ENCODE results near the gene LCN10.
"Not testable (repeated sequence)": the region's sequence is repeated elsewhere in the genome, so short reads cannot be mapped to it uniquely, and the experiment has no call there.

The LCN10 gene

DNA sequence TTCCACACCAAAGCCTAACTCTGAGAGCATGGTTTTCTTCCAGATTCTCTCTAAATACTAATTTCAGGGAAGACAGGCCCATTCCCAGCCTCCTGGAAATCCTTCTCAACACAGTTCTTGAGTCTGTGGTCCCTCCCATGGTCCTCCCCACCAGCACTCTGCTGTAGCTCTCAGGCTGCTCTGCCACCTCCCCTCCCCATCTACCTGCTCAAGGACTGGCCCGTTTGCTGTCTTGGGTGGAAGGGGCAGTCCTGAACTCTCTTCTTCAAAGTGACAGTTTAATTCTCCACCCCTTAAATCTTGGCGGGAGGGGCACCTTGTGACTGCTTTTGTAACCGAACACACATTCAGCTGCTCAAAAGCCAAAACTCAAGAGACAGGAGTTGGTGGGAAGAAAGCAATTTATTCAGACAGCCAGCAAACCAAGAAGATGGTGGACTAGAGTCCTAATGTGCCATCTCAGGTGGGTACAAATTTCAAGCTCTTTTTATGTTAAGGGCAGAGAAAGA, 29.2 kb upstream of the LCN10 start:
- no peak for DNase-seq

DNA sequence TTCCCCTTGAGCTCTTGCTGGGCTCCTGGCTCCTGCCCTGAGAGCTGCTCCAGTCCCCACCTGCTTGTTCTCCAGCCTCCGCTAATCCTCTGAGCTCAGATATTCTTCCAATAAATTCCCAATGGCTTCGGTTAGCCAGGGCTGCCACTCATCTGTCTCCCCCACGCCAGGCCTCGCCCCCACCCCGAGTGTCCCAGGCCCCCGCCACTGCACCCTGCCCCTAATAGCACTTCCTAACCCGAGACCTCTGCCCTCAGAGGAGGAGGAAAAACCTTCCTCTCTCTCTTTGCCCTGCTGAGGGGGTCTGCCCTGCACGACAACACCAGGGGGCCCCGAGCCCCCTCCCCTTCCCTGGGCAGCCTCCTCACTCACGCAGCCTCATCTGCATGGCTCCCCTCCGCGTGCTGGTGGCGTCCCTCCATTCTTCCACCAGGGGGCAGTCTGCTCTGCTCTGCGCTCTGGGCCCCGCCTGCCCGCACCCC, 27.0 kb upstream of the LCN10 start:
- DNase-seq = no peak

DNA sequence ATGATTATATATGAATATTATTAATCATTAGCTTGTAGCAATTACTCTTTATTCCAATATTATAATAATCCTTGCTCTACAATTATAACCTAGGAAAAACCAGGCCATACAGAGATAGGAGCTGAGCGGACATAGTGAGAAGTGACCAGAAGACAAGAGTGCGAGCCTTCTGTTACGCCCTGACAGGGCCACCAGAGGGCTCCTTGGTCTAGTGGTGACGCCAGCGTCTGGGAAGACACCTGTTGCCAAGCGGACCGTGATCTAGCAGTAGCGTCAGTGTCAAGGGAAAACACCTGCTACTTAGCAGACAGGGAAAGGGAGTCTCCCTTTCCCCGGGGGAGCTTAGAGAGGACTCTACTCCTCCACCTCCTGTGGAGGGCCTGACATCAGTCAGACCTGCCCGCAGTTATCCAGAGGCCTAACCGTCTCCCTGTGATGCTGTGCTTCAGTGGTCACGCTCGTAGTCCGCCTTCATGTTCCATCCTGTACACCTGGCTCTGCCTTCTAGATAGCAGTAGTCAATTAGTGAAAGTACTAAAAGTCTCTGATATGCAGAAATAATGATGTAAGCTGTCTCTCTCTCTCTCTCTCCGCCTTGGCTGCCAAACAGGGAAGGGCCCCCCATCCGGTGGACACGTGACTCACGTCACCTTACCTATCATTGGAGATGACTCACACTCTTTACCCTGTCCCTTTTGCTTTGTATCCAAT, 23.8 kb upstream of the LCN10 start:
- DNase-seq = peak; percentile 25

DNA sequence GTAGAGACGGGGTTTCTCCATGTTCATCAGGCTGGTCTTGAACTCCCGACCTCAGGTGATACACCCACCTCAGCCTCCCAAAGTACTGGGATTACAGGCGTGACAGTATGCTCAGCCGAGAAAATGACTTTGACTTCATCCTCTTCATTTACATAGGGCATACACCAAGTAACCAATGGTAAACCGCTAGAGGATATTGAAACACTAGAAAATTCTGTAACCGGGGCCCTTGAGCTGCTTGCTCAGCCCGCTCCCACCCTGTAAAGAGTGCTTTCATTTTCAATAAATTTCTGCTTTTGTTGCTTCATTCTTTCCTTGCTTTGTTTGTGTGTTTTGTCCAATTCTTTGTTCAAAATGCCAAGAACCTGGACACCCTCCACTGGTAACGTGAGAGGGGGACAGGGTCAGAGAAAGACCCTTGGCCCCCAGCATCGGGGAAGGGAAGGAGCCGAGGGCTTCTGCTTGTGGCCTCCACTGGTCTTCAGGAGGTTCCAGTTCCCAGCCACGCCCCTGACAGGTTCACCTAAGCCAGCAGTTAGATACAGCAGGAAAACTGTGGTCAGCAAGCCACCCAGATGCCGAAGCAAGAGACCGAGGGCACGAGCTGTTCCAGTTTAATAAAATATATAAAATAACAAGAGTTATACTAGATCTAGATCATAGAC, 23.1 kb upstream of the LCN10 start:
- DNase-seq = not testable (repeated sequence)

DNA sequence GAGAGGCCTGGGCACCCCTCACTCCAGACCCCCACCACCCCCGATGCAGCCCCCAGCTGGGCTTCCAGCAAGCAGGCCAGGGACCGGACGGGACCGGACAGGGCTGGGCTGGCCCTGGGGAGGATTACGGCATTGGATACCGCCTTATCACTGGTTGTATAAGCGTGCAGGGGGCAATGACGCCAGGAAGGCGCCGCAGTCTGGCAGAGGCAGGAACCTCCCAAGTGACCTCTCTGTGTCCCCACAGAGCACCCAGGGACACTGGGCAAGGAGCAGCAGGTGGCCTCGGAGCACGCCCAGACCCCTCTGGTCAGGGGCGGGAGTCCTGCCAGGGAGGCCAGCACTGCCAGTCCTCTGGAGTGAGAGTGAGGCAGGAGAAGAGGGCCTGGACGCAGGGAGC, 22.3 kb upstream of the LCN10 start:
- no peak for DNase-seq

DNA sequence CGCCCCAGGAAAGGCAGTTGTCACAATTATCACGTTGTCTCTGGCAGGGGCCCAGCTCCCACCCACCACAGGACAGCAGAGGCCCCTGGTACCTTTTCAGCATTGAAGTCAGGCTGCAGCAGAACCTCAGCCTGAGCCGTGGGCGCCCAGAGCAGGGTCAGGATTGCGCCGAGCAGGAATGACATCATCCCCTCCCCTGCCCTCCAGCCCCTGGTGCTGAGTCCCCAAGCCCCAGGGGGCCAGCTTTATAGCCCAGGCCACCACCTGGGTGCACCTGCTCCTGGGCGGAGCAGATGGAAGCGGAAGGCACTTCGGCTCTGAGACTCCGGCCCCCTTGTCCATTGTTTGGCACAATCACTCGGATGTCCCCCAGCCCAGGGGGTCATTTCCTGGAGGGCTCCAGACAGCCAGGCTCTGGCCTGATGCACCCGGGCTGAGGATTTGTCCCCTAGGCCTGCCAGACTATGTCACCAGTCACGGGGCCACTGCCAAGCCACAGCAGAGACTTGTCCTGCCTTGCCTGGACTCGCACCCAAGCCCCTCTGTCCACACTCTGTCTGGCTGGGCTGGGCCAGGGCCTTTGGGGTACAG, 21.7 kb upstream of the LCN10 start, which contains the start of gene LCN15:
LCN15 (minus strand) TSS at position 218 of the 591 bp plus-strand sequence; CDS start at position 188, 30 bp downstream.
- no peak for DNase-seq

DNA sequence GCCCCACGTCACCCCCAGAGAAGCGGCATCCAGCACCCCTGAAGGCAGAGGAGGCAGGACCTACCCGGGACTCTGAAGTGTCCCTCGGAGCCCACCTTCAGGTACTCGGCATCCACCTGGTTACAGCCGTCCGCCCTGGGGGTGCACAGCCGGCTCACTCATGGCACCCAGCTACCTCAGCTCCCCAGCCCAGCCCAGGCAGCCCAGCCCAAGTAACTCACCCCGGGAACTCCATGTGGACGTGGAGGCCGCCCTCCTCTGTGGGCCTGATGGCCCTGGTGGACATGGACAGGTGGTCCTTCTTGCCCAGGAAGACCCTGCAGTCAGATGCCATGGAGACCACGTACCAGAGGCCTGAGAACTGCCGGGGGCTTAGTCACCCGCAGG, 20.9 kb upstream of the LCN10 start:
- DNase-seq = no peak

DNA sequence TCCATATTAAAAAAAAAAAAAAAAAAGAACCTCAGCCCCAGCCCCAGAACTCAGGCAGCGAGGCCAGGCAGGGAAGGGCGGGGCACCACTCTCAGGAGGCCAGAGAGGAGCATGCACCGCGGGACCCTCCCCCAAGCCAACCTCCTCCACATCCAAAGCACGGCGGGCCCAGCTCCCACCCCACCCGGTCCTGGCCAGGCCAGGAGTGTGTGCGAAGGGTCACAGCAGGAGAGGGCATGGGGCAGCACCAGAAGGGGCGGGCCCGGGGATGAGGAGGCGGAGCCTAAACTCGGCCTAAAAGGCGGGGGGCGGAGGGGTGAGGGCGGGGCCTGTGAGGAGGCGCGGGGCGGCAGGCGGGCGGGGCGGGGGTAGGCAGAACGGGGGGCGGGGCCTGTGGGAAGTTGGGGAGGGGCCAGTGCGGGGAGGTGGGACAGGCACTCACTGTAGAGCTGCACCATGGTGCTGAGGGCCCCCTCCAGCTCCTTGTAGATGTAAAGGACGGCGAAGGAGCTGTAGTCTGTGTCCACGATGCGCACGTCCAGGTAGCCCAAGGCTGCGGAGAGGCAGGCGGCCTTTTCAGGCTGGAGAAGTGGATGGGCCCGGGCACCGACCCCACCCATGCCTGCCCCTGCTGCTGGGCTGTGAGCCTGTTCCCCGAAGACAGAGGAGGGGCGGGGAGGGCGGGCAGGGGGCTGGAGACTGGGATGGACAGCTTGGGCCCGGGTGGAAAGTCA, 20.3 kb upstream of the LCN10 start:
- DNase-seq = peak; percentile 38

DNA sequence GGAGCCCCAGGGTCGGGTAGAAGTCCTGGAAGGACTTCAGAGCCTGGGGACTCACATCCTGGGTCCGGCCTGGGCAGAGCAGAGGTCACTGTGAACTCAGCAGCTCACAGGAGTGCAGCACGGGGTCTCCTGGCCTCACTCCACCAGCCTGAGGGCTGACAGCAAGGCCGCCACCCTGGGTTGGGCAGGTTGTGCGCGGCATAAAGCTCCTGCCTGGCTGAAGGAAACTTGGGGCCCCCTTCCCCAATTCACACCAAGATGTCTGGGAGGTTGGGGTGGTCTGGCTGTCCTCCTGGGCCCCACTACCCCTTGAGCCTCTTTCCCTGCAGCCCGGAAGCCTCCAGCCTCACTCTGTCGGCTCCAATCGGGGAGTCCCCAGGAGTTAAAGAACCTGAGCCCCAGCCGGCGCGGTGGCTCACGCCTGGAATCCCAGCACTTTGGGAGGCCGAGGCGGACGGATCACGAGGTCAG, 19.5 kb upstream of the LCN10 start:
- DNase-seq = no peak

DNA sequence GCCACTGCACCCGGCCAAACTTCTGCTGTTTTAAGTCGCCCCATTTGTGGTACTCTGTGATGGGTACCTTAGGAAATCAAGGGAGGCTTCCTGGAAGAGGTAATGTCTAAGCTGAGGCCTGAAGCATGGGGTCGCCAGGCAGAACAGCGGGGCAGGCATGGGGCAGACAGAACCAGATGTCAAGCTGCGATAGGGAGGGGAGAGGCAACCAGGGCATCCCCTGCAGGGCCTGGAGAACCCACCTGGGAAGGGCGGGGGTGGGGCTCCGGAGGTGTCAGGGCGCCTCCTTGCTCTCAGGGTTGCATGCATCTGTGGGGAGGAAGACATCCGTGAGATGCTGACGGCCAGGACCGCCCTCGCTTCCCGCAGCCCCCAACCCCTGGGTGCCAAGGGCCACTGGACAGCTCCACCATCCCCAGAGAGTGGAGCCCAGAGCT, 18.8 kb upstream of the LCN10 start:
- no peak for DNase-seq

DNA sequence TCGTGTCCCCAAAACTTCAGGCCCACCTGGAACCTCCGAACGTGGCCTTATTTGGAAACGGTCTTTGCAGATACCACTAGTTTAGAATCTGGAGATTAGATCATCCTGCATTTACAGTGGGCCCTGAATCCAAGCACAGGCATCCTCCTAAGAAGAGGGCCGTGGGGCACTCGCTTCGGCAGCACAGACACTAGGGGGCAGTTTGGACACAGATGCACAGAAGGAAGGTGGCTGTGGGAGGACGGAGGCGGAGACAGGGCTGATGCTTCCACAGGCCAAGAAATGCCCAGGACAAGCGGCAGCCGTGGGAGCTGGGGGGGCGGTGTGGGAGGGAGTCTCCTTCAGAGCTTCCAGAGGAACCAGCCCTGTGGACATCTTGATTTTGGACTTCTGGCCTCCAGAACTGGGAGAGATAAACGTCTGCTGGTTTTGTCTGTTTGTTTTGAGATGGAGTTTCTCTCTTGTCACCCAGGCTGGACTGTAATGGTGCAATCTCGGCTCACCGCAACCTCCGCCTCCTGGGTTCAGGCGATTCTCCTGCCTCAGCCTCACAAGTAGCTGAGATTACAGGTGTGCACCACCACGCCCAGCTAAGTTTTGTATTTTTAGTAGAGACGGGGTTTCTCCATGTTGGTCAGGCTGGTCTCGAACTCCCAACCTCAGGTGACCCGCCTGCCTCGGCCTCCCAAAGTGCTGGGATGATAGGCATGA, 18.2 kb upstream of the LCN10 start:
- DNase-seq = peak; percentile 56

DNA sequence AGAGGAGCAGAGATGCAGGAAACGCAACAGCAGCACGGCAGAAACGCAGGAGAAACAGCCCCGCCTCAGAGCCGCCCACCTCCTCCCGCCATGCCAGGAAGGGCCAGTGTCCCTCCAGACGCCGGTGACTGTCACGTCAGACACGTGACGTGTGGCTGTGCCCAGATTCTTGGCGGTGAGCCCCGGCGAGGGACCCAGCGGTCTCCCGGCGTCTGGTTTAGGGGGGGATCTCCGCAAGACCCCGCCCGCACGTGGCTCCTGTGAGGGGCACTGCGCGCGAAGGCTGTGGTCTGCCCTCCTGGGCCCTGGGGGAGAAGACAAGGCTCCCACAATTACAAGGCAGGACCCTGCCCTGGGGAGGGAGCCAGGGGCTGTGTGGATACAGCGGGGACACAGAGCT, 17.7 kb upstream of the LCN10 start:
- no peak for DNase-seq

DNA sequence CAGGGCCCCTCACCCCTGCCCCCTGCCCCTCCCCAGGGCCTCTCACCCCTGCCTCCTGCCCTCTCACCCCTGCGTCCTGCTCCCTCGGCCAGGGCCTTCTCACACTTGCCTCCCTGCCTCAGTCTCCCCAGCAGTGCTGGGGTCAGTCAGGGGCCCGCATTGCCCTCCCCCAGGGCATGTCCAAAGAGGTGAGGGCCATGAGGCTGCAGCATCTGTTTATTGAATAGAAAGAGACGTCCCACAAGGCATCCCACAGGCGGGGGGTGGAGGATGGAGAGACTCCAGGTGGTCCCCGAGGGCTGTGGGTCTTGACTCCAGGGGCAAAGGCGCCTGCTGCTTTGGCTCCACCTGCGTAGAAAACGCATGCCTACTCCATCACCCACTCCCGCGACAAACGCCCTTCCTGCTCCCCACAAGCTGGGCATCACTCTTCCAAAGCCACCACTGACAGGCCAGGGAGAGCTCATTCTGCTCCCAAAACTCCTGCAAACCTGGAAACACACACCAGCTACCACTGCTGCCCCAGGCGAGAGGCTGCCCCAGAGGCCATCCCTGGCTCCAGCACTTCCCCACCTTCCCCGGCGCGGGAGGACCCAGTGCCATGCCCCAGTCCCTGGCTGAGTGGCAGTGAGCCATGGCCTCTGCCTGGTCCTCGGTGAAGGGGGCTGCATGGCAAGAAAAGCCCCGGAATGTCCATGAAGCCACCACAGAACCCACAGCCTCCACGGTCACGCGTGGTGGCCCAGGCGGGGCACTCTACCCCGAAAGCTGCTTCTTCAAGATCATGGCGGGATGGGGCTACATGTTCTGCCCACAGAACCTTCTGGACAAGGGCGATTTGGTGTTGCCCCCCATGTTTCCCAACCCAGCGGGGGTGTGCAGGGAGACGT, 16.9 kb upstream of the LCN10 start:
- no peak for DNase-seq

DNA sequence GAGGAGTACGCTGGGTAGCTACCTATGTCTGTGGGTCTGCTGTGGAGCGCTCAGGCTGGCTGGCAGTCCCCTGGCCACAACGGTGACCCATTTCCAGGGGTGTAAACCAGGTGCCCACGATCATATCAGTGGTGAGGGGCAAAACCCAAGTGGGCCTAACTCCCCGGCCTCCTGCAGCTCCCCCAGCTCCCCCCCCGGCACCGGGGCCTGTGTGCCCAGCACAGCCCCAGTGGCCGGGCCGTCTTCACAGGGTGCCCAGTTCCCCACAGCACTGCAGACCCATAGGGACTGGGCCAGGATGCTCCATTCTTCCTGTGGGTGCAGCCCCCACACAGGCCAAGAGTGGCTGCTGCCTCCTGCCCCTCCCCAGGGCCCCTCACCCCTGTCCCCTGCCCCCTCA, 16.3 kb upstream of the LCN10 start:
- no peak for DNase-seq

DNA sequence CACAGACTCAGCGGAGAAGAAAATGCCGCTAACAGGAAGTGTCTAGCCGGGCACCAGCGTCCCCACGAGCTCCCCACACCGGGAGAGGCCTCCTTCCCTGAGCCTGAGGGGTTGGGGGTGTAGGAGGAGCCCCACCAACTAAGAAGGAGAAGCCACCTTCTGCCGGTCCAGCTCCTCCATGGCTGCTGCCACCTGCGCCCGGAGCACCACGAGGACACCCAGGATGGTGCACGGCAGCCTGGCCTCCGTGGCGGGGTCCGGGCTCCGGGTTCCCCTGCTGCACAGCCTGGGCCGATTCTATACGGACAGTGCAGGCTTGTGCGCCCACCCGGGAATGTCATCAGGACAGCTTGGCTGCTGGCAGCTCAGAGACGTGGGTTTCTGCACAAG, 15.0 kb upstream of the LCN10 start:
- no peak for DNase-seq

DNA sequence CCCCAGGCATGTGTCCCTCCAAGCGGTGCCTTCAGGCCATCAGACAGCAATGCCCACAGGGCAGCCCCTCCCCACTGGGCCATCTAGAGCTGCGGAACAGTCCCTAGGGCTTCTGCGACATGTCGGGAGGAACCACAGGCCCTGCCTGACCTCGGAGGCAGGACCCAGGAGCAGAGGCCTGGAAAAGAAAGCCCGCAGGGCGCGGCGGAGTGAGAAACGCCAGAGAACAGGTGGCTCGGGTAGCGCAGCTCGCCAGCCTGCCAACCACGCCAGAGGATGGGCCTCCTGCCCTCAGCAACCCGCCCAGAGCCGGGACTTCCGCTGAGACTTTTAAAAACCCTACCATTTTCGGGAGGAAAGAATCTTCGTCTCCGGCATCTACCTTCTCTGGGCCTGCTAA, 14.6 kb upstream of the LCN10 start:
- no peak for DNase-seq

DNA sequence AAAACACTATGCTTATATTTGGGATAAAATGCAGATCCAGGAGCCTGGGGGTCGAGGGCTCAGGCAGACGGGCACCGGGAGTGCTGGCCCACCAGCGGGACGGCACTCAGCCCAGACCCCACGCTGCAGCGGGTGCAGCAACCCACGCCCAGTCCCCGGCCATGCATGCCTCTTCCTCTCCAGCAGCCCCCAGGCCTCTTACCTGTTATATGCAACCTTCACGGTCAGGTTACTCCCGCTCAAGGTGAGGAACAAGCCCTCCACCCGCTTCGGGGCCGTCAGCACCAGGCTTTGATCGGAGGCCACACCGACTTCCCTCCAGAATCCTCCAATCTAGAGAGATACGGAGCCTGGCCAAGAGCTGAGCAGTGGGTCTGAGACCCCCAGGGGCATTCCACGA, 14.1 kb upstream of the LCN10 start:
- no peak for DNase-seq

DNA sequence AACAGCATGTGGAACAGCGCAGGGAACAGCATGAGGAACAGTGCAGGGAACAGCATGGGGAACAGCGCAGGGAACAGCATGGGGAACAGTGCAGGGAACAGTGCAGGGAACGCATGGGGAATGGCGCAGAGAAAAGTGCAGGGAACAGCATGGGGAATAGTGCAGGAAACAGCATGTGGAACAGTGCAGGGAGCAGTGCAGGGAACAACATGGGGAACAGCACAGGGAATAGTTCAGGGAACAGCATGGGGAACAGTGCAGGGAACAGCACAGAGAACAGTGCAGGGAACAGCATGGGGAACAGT, 13.3 kb upstream of the LCN10 start:
- DNase-seq = no peak

DNA sequence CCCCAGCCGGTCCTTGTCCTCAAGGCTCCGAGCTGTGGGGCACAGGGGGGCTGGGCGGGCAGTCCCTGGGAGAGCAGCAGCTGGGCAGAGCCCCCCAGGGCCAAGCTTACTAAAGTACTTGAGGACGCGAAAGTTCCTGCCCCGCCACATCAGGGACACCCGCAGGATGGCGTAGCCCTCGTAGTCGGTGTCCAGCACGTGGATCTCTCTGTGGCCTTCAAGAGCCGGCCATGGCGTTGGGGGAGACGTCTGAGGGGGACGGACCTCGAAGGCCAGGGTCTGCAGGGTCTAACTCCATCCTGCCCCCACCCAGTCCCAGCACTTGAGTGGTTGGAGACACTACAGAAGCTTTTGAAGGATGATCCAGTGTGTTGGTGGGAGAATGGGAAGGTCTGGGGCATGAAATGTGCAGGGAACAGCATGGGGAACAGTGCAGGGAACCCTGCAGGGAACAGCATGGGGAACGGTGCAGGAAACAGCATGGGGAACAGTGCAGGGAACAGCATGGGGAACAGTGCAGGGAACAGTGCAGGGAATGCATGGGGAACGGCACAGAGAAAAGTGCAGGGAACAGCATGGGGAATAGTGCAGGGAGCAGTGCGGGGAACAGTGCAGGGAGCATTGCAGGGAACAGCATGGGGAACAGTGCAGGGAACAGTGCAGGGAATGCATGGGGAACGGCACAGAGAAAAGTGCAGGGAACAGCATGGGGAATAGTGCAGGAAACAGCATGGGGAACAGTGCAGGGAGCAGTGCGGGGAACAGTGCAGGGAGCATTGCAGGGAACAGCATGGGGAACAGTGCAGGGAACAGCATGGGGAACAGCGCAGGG, 12.8 kb upstream of the LCN10 start:
- not testable (repeated sequence) for DNase-seq

DNA sequence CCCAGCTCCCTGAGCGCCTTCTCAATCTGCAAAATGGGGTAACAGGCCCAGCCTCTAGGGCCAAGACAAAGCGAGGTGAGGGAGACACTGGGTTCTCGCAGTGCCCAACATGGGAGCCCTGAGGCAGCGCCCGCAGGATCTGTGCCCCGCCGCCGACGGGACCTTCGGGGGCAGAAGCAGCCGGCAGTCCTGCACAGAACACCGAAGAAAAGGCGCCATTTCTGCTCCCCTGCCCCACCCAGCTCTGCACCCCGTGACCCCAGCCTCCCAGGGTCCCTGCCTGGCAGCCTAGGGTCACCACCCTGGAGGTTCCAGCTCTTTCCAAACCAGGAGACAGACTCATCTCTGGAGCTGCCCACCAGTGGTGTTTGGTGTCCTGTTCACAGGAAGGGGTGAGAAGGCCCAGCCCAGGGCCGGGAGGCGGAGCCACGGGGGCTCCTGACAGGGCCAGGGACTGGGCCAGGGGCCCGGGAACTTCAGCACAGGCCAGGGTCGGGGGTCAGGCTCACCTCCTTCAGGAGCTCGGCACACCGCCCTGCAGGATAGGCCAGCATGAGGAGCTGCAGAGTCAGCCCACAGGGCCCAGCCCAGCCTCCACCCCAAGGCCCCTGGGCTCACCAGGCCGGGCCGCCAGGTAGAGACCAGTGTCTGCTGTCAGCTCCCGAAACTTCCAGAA, 12.0 kb upstream of the LCN10 start:
- no peak for DNase-seq

All from fibroblast of skin of scalp (primary cell).